Lower leg skin (tissue), 4 donors: Measurements from ENCODE around the gene DGLUCY. TPM values are rescaled to one million over a fixed set of nuclear protein-coding genes. Genes with fewer than 3 reads are reported as not detected.

Experiments
- DNase-seq, 2 donors: peaks; one replicate each; pipeline ENCODE4 v3.0.0-alpha.2; 2019; ENCODE audit warnings: low spot score in 2 of 2
- H3K4me3 ChIP-seq: fragments of 200-600 bp; sonication (generic); 2 replicates; pipeline ENCODE4 v1.5.1; 2017; ENCODE audit warnings: mild to moderate bottlenecking, low read depth; ENCODE audit not compliant: poor library complexity, severe bottlenecking
- CTCF ChIP-seq, 3 donors: fragments of 450-650 bp; IDR thresholded peaks; one replicate each; pipeline ENCODE4 v1.5.1; 2016; ENCODE audit warnings: antibody characterized with exemption in 3 of 3, mild to moderate bottlenecking in 3 of 3, moderate library complexity in 2 of 3
- POLR2A ChIP-seq, 2 donors: fragments of 450-650 bp; IDR thresholded peaks; one replicate each; pipeline ENCODE4 v1.6.1; 2016 to 2017; ENCODE audit warnings: antibody characterized with exemption in 2 of 2, mild to moderate bottlenecking in 1 of 2, moderate library complexity in 1 of 2
- WGBS, 2 donors: methylation state at CpG; one replicate each; pipeline ENCODE4 v1.1.5; 2018; 5-methylcytosine and 5-hydroxymethylcytosine counted together
- intact Hi-C: fragments of 100-400 bp; cut with DNase I; formaldehyde crosslinking; loops from one replicate; pipeline ENCODE4 v1.15.0; 2023; ENCODE audit warnings: low total_unique reads
- total RNA-seq, 4 donors: library from RNA; depleted of rRNA; stranded (reverse); fragments of >200 nt; gene quantifications; one replicate each; pipeline ENCODE4 v1.1.0, GENCODE V29; 2016

The DGLUCY gene
- total RNA-seq, 4 donors from 2014 or later: 27.8 to 65.0 (median 61.3) TPM

- H3K4me3 ChIP-seq: no peak overlapping the region
- TF ChIP-seq POLR2A (IDR thresholded peaks at IDR 0.05) (no peak), CTCF (IDR thresholded peaks at IDR 0.05) (no peak)
- peak in 1 of 2 donors; percentile 44 for DNase-seq
- WGBS, 2 donors: 60 to 64% methylated on average over 15 of the region's 15 CpGs
- intact Hi-C loops: no loop called here
Measured at GRCh38 chr14:91202234-91202974, 88.5 kb downstream of the DGLUCY start.

GRCh38 chr14:91204657-91205056 lies 90.8 kb downstream of the DGLUCY start:
- no peak for DNase-seq
- intact Hi-C loops: no loop called here
- WGBS, 2 donors: 97 to 100% methylated on average over 14 of the region's 14 CpGs
- no peak overlapping the region for H3K4me3 ChIP-seq
- TF ChIP-seq CTCF (IDR thresholded peaks at IDR 0.05): no peak
- no peak for TF ChIP-seq POLR2A (IDR thresholded peaks at IDR 0.05)

- no peak overlapping the region for H3K4me3 ChIP-seq
- intact Hi-C loops: no loop called here
- 80 to 82% methylated on average over 7 of the region's 7 CpGs for WGBS, 2 donors
- TF ChIP-seq CTCF (IDR thresholded peaks at IDR 0.05) (no peak), POLR2A (IDR thresholded peaks at IDR 0.05) (no peak)
- DNase-seq: no peak
Measured at GRCh38 chr14:91205459-91205858, 91.6 kb downstream of the DGLUCY start.

GRCh38 chr14:91207008-91207407 lies 93.1 kb downstream of the DGLUCY start:
- no peak for TF ChIP-seq CTCF (IDR thresholded peaks at IDR 0.05)
- TF ChIP-seq POLR2A (IDR thresholded peaks at IDR 0.05): no peak

GRCh38 chr14:91211017-91211416 lies 97.1 kb downstream of the DGLUCY start:
- no peak for DNase-seq
- H3K4me3 ChIP-seq: no peak overlapping the region
- WGBS, 2 donors: 96 to 97% methylated on average over 2 of the region's 2 CpGs
- intact Hi-C loops: no loop called here
- TF ChIP-seq POLR2A (IDR thresholded peaks at IDR 0.05): no peak
- TF ChIP-seq CTCF (IDR thresholded peaks at IDR 0.05): no peak

More at GRCh38 chr14:91207008-91207407, 93.1 kb downstream of the DGLUCY start:
- no peak for DNase-seq
- 70 to 75% methylated on average over 3 of the region's 3 CpGs for WGBS, 2 donors
- no peak overlapping the region for H3K4me3 ChIP-seq
- intact Hi-C loops: no loop called here

GRCh38 chr14:91214306-91214705 lies 100.4 kb downstream of the DGLUCY start:
- intact Hi-C loops: no loop called here
- TF ChIP-seq CTCF (IDR thresholded peaks at IDR 0.05) (no peak), POLR2A (IDR thresholded peaks at IDR 0.05) (no peak)
- WGBS, 2 donors: 82 to 88% methylated on average over 6 of the region's 6 CpGs
- no peak for DNase-seq
- no peak overlapping the region for H3K4me3 ChIP-seq
